SK-MEL-5 (cell line): ENCODE results near the gene TEX54. TPM values are rescaled to one million over a fixed set of nuclear protein-coding genes. Genes with fewer than 3 reads are reported as not detected.

Experiments used
- DNase-seq: peaks from one replicate; pipeline ENCODE4 v3.0.0-alpha.2; 2016; ENCODE audit warnings: low read depth, low spot score
- in situ Hi-C: cut with HindIII; loops from 2 replicates; pipeline ENCODE4 v1.10.0; 2016; ENCODE audit warnings: low sequenced_read_pairs, high pct_unique_total_duplicates, low pct_unique_long_range_greater_than_20kb
- small RNA-seq, 2 experiments: library from RNA; depleted of rRNA; stranded (forward); fragments of <200 nt; gene quantifications; one replicate each; pipeline ENCODE3, GENCODE V24; 2014
- total RNA-seq: library from RNA; depleted of rRNA; stranded (reverse); fragments of >200 nt; shearing (Covaris generic); gene quantifications from 2 replicates; pipeline ENCODE4 v1.2.3, GENCODE V29; 2014; rRNA removed

The TEX54 gene
- total RNA-seq, 1 experiment from 2014 or later: not detected

DNA sequence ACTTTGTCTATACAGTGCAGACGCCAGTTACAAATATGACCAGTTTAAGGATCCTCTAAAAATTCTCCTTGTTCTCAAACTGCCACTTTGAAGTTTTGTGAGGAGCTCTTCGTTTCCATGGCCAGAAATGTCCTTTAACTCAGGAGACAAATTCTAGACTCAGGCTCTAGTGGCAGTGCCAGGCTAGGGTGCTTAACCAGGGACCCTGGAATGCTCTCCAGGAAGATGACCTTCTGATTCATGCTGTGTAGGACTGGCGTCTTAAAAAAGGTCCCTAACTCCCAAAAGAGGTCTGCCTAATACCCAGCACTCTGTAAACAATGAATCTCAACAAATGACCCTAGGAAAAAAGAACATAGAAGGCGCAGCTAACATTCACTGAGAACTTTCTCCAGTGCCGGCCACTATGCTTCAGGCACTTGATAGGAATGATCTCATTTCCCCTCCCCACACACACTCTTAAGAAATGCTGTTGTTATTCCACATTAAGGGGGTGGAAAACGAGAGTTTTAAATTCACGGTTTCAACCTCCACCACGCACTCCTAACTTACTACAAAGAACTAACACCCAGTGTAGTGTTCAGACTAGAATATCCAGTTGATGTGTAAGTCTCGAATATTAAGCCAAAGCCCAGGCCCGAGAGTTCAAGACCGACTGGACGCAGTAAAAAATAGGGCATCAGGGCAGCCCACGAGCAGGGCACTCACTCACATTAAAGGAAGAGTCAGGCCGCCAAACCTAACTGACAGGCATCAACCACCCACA, 28.1 kb downstream of the TEX54 start:
- DNase-seq: no peak
- in situ Hi-C loops: no loop called here

DNA sequence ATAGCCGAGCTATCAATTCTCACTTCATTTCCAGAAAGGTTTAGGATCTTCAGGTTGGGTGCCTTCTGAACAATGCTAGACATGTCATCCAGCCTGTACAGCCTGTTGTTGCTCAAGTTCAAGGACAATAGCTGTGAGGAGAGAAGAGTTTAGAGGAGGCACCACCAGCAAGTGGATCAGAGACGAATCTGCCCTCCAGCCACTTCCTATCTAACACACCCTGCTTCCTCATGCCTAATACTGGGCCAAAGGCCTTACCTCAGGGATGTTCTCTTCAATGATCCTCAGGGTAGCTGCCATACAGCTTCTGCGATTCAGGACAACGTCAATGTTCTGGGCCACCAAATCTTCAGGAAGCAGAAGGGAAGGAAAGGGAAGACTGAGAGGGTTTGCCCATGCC, 31.6 kb downstream of the TEX54 start:
- DNase-seq: no peak

DNA sequence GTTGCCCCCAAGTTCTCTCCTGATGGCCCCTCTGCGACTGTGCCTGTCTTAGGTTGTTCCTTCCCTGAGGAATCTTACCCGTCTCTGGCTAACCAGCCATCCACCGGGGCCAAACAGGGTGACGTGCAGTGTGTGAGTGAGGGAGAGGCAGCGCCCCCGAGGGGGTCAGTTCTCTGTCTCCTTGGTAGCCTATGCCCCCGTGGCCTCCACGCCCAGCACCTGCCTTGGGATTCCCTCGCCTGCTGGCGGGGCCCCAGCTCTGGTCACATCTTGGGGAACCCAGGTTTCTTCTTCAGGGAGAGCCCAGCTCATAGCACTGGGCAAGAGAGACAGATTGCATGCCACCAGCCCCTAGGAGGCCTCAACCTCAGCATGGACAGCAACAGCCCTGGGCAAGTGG, 33.2 kb downstream of the TEX54 start:
- in situ Hi-C loops: no loop called here
- no peak for DNase-seq

More for the DNA sequence above, 31.6 kb downstream of the TEX54 start:
- in situ Hi-C loops: no loop called here

DNA sequence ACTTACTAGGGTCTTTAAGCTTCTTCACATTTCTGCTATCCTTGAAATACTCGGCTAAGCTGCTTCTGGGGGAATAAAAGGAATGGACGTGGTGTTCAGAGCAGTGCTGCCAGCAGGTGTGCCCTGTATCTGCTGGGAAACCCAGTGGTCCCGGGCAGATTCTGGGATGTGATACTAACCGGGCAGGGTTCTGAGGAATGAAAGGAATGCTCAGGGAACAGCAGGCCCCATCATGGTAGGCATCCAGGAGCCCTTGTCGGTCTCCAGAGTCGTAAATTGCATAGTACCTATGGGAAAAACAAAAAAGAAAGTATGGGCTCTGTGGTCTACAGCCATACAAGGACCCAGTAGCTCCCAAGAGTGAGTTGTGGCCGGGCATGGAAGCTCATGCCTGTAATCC, 36.4 kb downstream of the TEX54 start:
- in situ Hi-C loops: no loop called here
- DNase-seq: no peak

DNA sequence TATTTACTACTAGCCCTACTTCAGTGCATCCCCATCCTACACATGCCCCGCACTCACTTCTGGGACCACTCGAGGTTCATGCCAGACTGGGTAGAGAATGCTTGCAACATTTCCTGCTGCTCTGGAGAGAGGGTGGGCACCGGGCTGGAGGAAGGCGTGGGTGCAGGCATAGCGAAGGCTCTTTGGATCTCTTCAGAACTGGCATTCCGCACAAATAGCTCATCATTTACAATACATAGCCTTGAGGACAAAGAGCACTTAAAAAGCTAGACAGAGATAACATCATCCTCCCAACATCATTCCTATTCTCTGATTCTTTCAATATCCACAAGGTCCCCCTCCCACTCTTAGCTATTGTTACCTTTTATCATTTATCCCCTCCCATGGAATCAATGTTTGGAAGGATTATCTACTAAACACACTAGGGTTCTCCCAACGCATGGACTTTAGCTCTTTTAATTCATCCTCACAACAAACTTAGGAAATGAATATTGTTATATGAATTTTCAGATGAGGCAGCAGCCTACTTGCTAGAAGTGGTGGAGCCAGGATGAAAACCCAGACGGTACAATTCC, 38.4 kb downstream of the TEX54 start:
- in situ Hi-C loops: no loop called here
- DNase-seq: no peak

DNA sequence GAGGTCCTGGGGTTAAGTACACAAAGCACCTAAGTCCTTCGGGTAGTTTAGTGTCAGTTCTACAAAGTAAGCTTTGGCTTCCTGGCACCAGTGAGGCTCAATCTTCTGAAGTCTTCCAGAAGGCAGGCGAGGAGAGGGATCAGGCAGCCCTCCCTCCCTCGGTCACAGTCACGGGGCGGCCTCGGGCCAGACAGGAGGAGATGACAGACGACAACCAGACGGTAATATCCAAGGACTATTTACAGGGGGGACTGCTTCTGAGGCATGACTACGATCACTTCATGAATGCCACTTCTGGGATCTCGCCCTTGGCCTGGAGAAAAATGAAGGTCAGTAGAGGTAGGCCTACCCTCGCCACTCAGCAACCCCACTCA, 40.5 kb downstream of the TEX54 start:
- in situ Hi-C loops: no loop called here
- DNase-seq: no peak

DNA sequence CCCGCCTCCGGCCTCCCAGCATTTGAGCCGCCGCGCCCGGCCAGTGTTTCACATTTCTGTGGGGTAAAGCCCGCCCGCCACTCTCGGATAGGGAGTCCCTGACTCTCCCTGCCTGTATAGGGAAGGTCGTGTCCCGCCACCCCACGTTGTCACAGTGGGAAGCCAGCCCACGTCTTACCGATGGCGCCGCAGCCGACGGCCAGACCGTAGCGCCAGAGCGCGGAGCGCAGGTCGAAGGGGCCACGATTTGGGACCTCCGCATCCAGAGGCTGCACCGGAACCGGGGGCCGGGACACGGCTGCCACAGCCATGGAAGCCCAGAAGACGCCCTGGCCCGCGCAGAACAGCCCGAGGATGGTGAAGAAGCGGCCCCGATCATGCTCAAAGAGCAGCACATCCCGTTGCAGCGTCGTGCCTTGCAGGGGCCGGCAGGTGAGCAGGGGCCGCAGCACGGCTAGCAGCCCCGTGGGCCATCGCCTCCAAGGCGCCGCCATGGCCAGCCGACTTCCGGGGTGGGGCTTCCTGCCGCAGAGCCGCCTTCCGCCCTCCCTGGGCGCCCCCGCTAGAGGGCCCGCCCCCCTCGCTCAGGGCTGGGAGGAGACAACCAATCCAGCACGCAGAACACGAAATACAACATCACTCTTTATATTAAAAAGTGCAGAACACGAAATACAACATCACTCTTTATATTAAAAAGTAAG, 41.0 kb downstream of the TEX54 start, which contains the start of gene TMEM223:
TMEM223 (minus strand) TSS at position 506 of the 701 bp plus-strand sequence; CDS start at position 494, 12 bp downstream.
- in situ Hi-C loops: no loop called here

DNA sequence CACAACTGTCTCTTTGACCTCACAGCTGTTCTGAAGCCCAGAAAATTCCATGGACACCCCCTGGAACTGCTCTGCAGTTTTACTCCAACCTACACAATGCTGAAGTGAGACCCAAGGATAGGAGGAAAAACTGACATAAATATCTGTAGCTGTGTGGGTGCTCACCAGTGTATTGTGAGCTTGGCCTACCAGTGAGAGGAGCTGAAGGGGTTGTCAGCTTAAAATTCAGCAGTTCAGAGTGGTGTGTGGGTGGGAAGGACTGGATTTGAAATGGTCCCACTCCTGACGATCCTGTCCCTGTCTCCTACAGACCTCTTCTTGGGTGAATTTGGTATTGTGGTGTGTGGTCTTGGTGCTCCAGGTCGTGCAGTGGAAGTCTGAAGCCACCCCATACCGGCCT, 43.1 kb downstream of the TEX54 start:
- DNase-seq: no peak
- in situ Hi-C loops: no loop called here

More for the DNA sequence above, 41.0 kb downstream of the TEX54 start, which contains the start of gene TMEM223:
- peak; percentile 74 for DNase-seq

DNA sequence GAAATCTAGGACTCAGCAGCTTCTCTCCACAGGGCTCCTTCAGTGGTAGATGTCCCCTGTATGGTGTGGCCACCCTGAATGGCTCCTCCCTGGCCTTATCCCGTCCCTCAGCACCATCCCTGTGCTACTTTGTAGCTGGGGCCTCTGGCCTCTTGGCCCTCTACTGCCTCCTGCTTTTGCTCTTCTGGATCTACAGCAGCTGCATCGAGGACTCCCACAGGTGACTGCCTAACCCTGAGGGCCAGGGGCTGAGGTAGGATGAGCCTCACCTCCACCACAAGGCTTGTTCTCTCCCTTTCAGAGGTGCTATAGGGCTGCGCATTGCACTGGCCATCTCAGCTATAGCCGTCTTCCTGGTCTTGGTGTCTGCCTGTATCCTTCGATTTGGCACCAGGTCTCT, 43.6 kb downstream of the TEX54 start:
- in situ Hi-C loops: no loop called here
- no peak for DNase-seq

DNA sequence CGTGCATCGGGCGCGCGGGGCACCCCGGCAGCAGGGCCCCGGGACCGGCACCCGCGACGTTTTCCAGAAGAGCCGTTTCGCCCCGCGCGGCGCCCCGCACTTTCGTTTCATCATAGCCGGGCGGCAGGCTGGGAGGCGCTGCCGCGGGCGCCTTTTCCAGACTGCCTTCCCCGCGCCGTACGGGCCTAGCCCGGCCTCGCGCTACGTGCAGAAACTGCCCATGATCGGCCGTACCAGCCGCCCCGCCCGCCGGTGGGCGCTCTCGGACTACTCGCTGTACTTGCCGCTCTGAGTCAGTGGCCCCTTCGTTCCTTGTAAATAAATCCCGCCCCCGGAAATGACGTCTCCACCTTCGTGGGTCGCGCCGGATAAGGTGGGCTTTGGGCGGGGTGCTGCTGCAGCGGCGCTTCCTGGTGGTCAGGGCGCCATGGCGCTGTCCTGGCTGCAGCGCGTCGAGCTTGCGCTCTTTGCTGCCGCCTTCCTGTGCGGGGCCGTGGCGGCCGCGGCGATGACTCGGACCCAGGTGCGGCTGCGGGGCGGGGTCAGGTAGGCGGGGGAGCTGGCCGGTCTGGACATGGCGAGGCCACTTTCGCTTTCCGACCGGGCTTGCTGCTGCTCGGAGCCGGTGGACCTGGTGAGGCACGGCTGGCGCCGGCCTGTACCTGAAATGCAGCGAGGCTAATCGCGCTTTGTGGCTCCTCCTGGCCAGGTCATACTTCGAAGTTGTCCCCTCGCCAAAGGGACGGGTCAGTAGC, 45.5 kb downstream of the TEX54 start, which contains the start of gene TMEM179B:
TMEM179B (plus strand) TSS at position 398 of the 755 bp plus-strand sequence; CDS start at position 428, 30 bp downstream.
- in situ Hi-C loops: no loop called here
- DNase-seq: peak; percentile 94

DNA sequence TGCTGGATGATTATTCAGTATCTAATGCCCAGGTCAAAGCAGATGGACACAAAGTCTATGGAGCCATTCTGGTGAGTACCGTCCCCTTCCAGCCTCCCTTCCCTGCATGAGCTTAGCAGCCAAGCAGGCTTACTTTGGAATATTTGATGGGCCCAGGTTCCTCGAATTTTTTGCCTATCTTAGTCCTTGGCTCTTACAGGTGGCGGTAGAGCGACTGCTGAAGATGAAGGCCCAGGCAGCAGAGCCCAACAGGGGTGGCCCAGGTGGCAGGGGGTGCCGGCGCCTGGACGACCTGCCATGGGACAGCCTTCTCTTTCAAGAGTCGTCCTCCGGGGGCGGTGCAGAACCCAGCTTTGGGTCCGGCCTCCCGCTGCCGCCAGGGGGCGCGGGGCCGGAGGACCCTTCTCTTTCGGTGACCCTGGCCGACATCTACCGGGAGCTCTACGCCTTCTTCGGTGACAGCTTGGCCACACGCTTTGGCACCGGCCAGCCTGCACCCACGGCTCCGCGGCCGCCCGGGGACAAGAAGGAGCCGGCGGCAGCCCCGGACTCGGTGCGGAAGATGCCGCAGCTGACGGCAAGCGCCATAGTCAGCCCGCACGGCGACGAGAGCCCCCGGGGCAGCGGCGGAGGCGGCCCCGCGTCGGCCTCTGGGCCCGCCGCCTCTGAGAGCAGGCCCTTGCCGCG, 46.2 kb downstream of the TEX54 start:
- DNase-seq: peak; percentile 73
- in situ Hi-C loops: no loop called here

DNA sequence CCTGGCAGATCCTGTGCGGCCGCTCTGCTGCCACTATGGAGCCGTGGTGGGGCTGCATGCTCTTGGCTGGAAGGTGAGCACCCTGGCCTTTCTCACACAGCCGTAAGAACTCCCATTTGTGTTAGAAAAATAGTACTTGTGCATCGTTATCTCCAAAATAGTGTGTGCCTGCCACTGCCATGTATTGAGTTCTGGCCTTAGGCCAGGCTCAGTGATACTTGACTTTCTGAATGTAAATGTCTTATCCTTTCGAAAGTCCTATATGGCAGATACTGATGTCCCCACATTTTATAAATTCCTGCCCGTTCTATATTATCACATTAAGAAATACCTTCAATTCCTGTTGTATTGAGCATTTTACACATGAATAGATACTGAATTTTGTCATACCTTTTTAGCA, 49.9 kb downstream of the TEX54 start:
- in situ Hi-C loops: no loop called here
- no peak for DNase-seq

Small RNA genes within 50 kb of the gene (small RNA-seq; reads per million reads assigned to genes)
- gene MIR6514 (0 to 0.05 reads per million in 2 experiments), gene RF00099 (0 reads per million in 2 experiments), gene RNU6-118P (0 reads per million in 2 experiments), gene SNORD22 (0 reads per million in 2 experiments), gene SNORD26 (0 reads per million in 2 experiments), gene SNORD27 (0 reads per million in 2 experiments), gene SNORD28 (0 reads per million in 2 experiments), gene SNORD30 (52.8 to 1,937 reads per million in 2 experiments)

Other genes with a start within 250 kb of the TEX54 start
- gene TUT1, start 241.3 kb downstream of the TEX54 start, total RNA-seq: 6.0 and 7.3 TPM in 2 replicates
- 55.4 and 56.3 TPM in 2 replicates for gene MTA2, start 231.0 kb downstream of the TEX54 start, total RNA-seq
- 9.1 and 9.7 TPM in 2 replicates for gene EML3, start 220.1 kb downstream of the TEX54 start, total RNA-seq
- gene ROM1, start 219.6 kb downstream of the TEX54 start, total RNA-seq: 0.79 and 1.2 TPM in 2 replicates
- gene B3GAT3, start 210.9 kb downstream of the TEX54 start, total RNA-seq: 66.7 and 70.2 TPM in 2 replicates
- 141 and 170 TPM in 2 replicates for gene GANAB, start 186.2 kb downstream of the TEX54 start, total RNA-seq
- 11.8 and 14.1 TPM in 2 replicates for gene INTS5, start 179.5 kb downstream of the TEX54 start, total RNA-seq
- gene C11orf98, start 167.6 kb downstream of the TEX54 start, total RNA-seq: 48.5 and 73.7 TPM in 2 replicates
- 4.5 and 6.5 TPM in 2 replicates for gene CSKMT, start 167.5 kb downstream of the TEX54 start, total RNA-seq
- 10.2 and 10.3 TPM in 2 replicates for gene UQCC3, start 161.2 kb downstream of the TEX54 start, total RNA-seq
- gene LBHD1, start 160.6 kb downstream of the TEX54 start, total RNA-seq: 3.6 and 3.9 TPM in 2 replicates
- gene UBXN1, start 153.8 kb downstream of the TEX54 start, total RNA-seq: 97.2 and 100 TPM in 2 replicates
- 1.1 and 1.3 TPM in 2 replicates for gene LRRN4CL, start 143.3 kb downstream of the TEX54 start, total RNA-seq
- gene BSCL2, start 125.4 kb downstream of the TEX54 start, total RNA-seq: 90.7 and 98.1 TPM in 2 replicates
- not detected in 2 replicates for gene GNG3, start 125.2 kb downstream of the TEX54 start, total RNA-seq
- 4.1 and 5.1 TPM in 2 replicates for gene HNRNPUL2, start 105.4 kb downstream of the TEX54 start, total RNA-seq
- 25.0 and 25.4 TPM in 2 replicates for gene TTC9C, start 104.4 kb downstream of the TEX54 start, total RNA-seq
- gene ZBTB3, start 78.7 kb downstream of the TEX54 start, total RNA-seq: 5.0 and 5.2 TPM in 2 replicates
- 85.8 and 95.1 TPM in 2 replicates for gene POLR2G, start 71.3 kb downstream of the TEX54 start, total RNA-seq
- gene TAF6L, start 61.4 kb downstream of the TEX54 start, total RNA-seq: 19.7 and 22.6 TPM in 2 replicates
- 83.6 and 95.0 TPM in 2 replicates for gene TMEM179B, start 45.4 kb downstream of the TEX54 start, total RNA-seq
- 23.6 and 23.9 TPM in 2 replicates for gene TMEM223, start 40.8 kb downstream of the TEX54 start, total RNA-seq
- 11.4 and 16.3 TPM in 2 replicates for gene NXF1, start 27.4 kb downstream of the TEX54 start, total RNA-seq
- gene STX5, start 790 bp downstream of the TEX54 start, total RNA-seq: 16.1 and 18.1 TPM in 2 replicates
- gene WDR74, start 6.7 kb upstream of the TEX54 start, total RNA-seq: 61.2 and 61.4 TPM in 2 replicates
- gene SLC3A2, start 48.1 kb upstream of the TEX54 start, total RNA-seq: 734 and 765 TPM in 2 replicates
- 0.16 and 0.18 TPM in 2 replicates for gene CHRM1, start 88.5 kb upstream of the TEX54 start, total RNA-seq
- gene SLC22A6, start 152.1 kb upstream of the TEX54 start, total RNA-seq: not detected in 2 replicates
- gene SLC22A8, start 183.0 kb upstream of the TEX54 start, total RNA-seq: not detected in 2 replicates